Measurements from ENCODE around the gene CDIP1. TPM values are rescaled to one million over a fixed set of nuclear protein-coding genes. Genes with fewer than 3 reads are reported as not detected.

The CDIP1 gene
- total RNA-seq, 1 donor from 2014 or later, result 48.6 TPM

GRCh38 chr16:4494746-4495490, 43.7 kb downstream of the CDIP1 start:
- intact Hi-C loops (cut with micrococcal nuclease), result no loop called here

- intact Hi-C loops (cut with micrococcal nuclease), result no loop called here
These were observed 46.7 kb downstream of the CDIP1 start for GRCh38 chr16:4491898-4492297.

- intact Hi-C loops (cut with micrococcal nuclease), result no loop called here
These were observed 49.5 kb downstream of the CDIP1 start for GRCh38 chr16:4489030-4489429.

GRCh38 chr16:4488499-4488967, 50.0 kb downstream of the CDIP1 start:
- intact Hi-C loops (cut with micrococcal nuclease), result loop anchor here (1.0 kb wide), 1 partner anchor 12 kb away; the partner anchor contains the start of gene HMOX2

- intact Hi-C loops (cut with micrococcal nuclease), result loop anchor here (1.0 kb wide), 1 partner anchor 12 kb away; the partner anchor contains the start of gene HMOX2
These were observed 50.5 kb downstream of the CDIP1 start for GRCh38 chr16:4487955-4488498.

GRCh38 chr16:4486126-4486893, 52.3 kb downstream of the CDIP1 start:
- intact Hi-C loops (cut with micrococcal nuclease), result no loop called here

GRCh38 chr16:4481963-4482362, 56.6 kb downstream of the CDIP1 start:
- intact Hi-C loops (cut with micrococcal nuclease), result no loop called here

GRCh38 chr16:4481526-4481925, 57.0 kb downstream of the CDIP1 start:
- intact Hi-C loops (cut with micrococcal nuclease), result no loop called here

- intact Hi-C loops (cut with micrococcal nuclease), result loop anchor here (2.0 to 5.0 kb wide), 7 partner anchors 39 to 481 kb away; partner anchors contain the start of genes CDIP1, MGRN1 and SEC14L5
These were observed 60.6 kb downstream of the CDIP1 start for GRCh38 chr16:4477966-4478365.

- intact Hi-C loops (cut with micrococcal nuclease), result loop anchor here (1.0 to 5.0 kb wide), 9 partner anchors 12 to 483 kb away; partner anchors contain the start of genes CDIP1, DNAJA3, MGRN1 and SEC14L5
These were observed 62.4 kb downstream of the CDIP1 start, which contains the start of gene HMOX2 for GRCh38 chr16:4475880-4476788. Gene HMOX2, plus strand, starts transcription at chr16:4476398. Its CDS starts 29,127 bp downstream, at chr16:4505525.

- intact Hi-C loops (cut with micrococcal nuclease), result loop anchor here (1.0 kb wide), 1 partner anchor 167 kb away; no protein-coding TSS in a partner anchor
These were observed 64.2 kb downstream of the CDIP1 start, which contains the start of gene NMRAL1 for GRCh38 chr16:4474192-4474961. Gene NMRAL1, minus strand, starts transcription at chr16:4474625. Its CDS starts 493 bp downstream, at chr16:4474132.

- intact Hi-C loops (cut with micrococcal nuclease), result no loop called here
These were observed 65.7 kb downstream of the CDIP1 start for GRCh38 chr16:4472880-4473279.

GRCh38 chr16:4471869-4472268, 66.7 kb downstream of the CDIP1 start:
- intact Hi-C loops (cut with micrococcal nuclease), result no loop called here

GRCh38 chr16:4468972-4469371, 69.6 kb downstream of the CDIP1 start:
- intact Hi-C loops (cut with micrococcal nuclease), result no loop called here

GRCh38 chr16:4467916-4468315, 70.7 kb downstream of the CDIP1 start:
- intact Hi-C loops (cut with micrococcal nuclease), result no loop called here

- intact Hi-C loops (cut with micrococcal nuclease), result no loop called here
These were observed 72.4 kb downstream of the CDIP1 start for GRCh38 chr16:4465977-4466779.

- intact Hi-C loops (cut with micrococcal nuclease), result no loop called here
These were observed 74.9 kb downstream of the CDIP1 start for GRCh38 chr16:4463522-4464163.
